Nephron (organoid): ENCODE data around the gene PLAAT5.

Experiments
- H3K27ac Mint-ChIP-seq, 3 experiments: 2 replicates each; pipeline ENCODE4 v1.8.0; 2020; ENCODE audit warnings: mixed read lengths in 3 of 3, mild to moderate bottlenecking in 2 of 3, moderate library complexity in 1 of 3
- H3K27me3 Mint-ChIP-seq: 2 replicates; pipeline ENCODE4 v1.8.0; 2021; ENCODE audit warnings: low read depth, mild to moderate bottlenecking, moderate library complexity, mixed read lengths
- H3K36me3 Mint-ChIP-seq: 2 replicates; pipeline ENCODE4 v1.8.0; 2020; ENCODE audit warnings: low read depth, mixed read lengths
- H3K4me1 Mint-ChIP-seq: 2 replicates; pipeline ENCODE4 v1.8.0; 2020; ENCODE audit warnings: mixed read lengths
- H3K4me3 Mint-ChIP-seq, 3 experiments: 2 replicates each; pipeline ENCODE4 v1.8.0; 2020; ENCODE audit warnings: mild to moderate bottlenecking in 3 of 3, mixed read lengths in 3 of 3, moderate library complexity in 2 of 3
- H3K9me3 Mint-ChIP-seq: 2 replicates; pipeline ENCODE4 v1.8.0; 2020; ENCODE audit warnings: mixed read lengths
- CTCF ChIP-seq, 3 experiments: fragments of 200-600 bp; sonication (generic); IDR thresholded peaks; one replicate each; pipeline ENCODE4 v1.5.0; 2021; ENCODE audit warnings: antibody characterized with exemption in 3 of 3; ENCODE audit not compliant: unreplicated experiment in 3 of 3

The PLAAT5 gene

GRCh38 chr11:63507511-63507910 is 16.5 kb upstream of the PLAAT5 start:
- no peaks in the 10 kb centered on the region for H3K9me3 Mint-ChIP-seq
- no peak overlapping the region for H3K4me3 Mint-ChIP-seq
- H3K4me1 Mint-ChIP-seq: peaks cover 5% of the 10 kb centered on the region

DNA sequence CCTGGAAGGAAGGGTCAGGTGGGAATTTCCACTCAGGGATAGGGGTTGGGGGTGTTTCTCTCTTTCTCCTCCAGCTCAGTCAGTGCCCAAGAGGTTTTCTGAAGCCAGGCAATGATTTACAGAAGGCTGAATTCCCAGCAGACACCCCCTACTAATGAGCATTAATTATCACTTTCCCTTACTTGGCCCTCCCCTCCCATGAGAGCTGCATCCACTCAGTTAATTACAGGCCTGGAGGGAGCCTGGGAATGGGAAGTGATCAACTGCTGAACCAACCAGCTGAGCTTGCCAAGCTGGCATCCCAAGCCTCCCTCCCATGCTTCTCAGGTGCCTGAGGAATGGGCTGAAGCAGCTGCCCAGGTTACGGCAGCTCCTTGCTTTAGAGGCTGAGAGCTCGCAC is 15.9 kb upstream of the PLAAT5 start:
- H3K4me3 Mint-ChIP-seq: no peak overlapping the region
- H3K27me3 Mint-ChIP-seq: peaks cover 15% of the 10 kb centered on the region
- no peak overlapping the region for H3K27ac Mint-ChIP-seq
- no peak for TF ChIP-seq CTCF (IDR thresholded peaks at IDR 0.05; ENCODE audit: unreplicated experiment in 3 of 3)
- H3K9me3 Mint-ChIP-seq: peaks cover 2% of the 10 kb centered on the region
- peaks cover 5% of the 10 kb centered on the region for H3K4me1 Mint-ChIP-seq
- no peaks in the 10 kb centered on the region for H3K36me3 Mint-ChIP-seq

More at GRCh38 chr11:63507511-63507910, 16.5 kb upstream of the PLAAT5 start:
- Mint-ChIP-seq H3K36me3 (no peaks in the 10 kb centered on the region), H3K27ac (no peak overlapping the region), H3K27me3 (peaks cover 15% of the 10 kb centered on the region)
- no peak for TF ChIP-seq CTCF (IDR thresholded peaks at IDR 0.05; ENCODE audit: unreplicated experiment in 3 of 3)

DNA sequence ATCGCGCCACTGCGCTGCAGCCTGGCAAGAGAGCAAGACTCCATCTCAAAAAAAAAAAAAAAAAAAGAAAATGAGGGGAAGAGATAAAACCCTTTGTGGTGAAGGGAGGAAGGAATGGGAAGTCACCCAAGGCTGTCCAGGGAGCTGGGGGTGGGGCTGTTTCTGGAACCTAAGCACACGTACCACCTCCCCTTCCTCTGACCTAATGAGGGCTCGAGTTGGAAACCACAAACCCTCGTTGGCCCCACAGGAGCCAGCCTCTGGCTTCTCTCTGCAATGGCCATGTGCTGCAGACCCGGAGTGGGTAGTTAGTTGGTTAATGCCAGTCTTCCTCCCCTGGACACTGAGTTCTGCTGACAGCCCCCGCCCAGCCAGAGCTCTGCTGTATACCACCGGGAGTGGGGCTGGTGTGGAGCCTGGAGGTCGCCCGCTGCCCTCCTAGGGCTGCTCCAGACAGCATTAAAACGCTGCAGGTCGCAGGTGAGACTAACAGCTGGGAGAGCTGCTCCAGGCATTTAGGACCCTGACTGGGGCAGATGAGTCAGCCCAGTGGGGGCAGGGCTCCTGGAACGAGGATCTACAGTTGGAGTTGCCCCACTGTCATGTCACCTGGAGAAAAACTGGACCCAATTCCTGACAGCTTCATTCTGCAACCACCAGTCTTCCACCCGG is 15.0 kb upstream of the PLAAT5 start, which contains the start of gene LGALS12:
LGALS12 (plus strand) TSS at position 228 of the 672 bp plus-strand sequence; CDS start at position 603, 375 bp downstream.
- peaks cover 12% of the 10 kb centered on the region for H3K27me3 Mint-ChIP-seq
- TF ChIP-seq CTCF (IDR thresholded peaks at IDR 0.05; ENCODE audit: unreplicated experiment in 3 of 3): no peak
- H3K4me1 Mint-ChIP-seq: peaks cover 2% of the 10 kb centered on the region
- H3K36me3 Mint-ChIP-seq: no peaks in the 10 kb centered on the region
- H3K27ac Mint-ChIP-seq: no peak within 1 kb of the TSS
- H3K4me3 Mint-ChIP-seq: no peak within 1 kb of the TSS
- peaks cover 2% of the 10 kb centered on the region for H3K9me3 Mint-ChIP-seq

DNA sequence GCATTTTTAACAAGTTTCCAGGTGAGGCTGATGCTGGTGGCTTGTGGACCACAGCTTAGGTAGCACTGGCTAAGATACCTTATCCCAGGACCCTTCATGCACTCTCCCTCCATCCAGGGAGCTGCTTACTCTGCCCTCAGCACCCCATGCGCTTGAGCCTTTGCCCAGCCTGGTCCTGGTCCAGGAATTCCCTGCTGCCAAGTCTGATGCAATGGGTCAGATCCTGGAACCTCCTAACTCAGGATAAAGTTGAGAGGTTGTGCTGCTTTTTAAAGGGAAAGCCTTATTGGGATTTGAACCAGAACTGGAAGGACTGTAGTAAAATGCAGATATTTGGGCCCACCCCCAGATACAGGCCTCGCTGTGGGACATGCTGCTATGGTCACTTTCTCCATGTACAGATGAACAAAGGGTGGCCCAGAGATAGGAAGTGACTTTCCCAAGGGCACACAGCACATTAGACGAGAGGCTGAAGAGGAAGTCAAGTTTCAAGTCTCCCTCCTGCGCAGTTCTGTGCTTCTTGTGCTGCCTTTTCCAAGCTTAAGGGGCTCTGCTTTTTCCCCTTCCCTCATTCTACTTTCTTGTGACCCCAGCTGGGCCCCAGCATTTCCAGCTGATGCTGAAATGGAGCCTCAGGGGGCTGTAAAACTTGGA is 14.1 kb upstream of the PLAAT5 start:
- TF ChIP-seq CTCF (IDR thresholded peaks at IDR 0.05; ENCODE audit: unreplicated experiment in 3 of 3): no peak
- Mint-ChIP-seq H3K27ac (no peak overlapping the region), H3K4me1 (no peaks in the 10 kb centered on the region), H3K36me3 (no peaks in the 10 kb centered on the region), H3K4me3 (no peak overlapping the region), H3K27me3 (peaks cover 11% of the 10 kb centered on the region), H3K9me3 (peaks cover 8% of the 10 kb centered on the region)

DNA sequence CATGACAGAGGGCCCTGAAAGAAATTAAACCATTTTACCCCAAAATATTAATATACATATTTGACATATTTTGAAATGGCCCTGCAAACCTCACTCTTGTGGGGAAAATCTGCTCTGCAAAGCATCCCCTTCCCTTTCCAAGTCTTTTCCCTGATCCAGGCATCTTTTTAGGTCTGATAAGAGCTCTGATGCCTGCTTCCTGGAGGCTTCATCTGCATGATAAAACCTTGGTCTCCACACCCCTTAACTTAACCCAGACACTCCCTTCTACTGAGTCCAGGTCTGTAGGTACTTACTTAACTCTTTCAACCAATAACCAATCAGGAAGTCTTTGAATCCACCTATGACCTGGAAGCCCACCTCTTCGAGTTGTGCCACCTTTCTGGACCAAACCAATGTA is 13.1 kb upstream of the PLAAT5 start:
- Mint-ChIP-seq H3K36me3 (no peaks in the 10 kb centered on the region), H3K27me3 (peaks cover 11% of the 10 kb centered on the region), H3K27ac (no peak overlapping the region), H3K4me1 (no peaks in the 10 kb centered on the region), H3K4me3 (no peak overlapping the region), H3K9me3 (peaks cover 13% of the 10 kb centered on the region)
- TF ChIP-seq CTCF (IDR thresholded peaks at IDR 0.05; ENCODE audit: unreplicated experiment in 3 of 3): no peak
